IMR-90 (cell line): ENCODE measurements around the gene TMC7. TPM values are rescaled to one million over a fixed set of nuclear protein-coding genes. Genes with fewer than 3 reads are reported as not detected.

Source experiments
- CEBPB ChIP-seq: IDR thresholded peaks from 2 replicates; pipeline ENCODE4 v1.6.1; 2012; ENCODE audit warnings: low read depth, low read length, improper control_type of control experiment
- CHD1 ChIP-seq: IDR thresholded peaks from 2 replicates; pipeline ENCODE4 v1.6.1; 2012; ENCODE audit warnings: low read depth, low read length, improper control_type of control experiment
- polyA plus RNA-seq, 3 experiments: library from polyadenylated mRNA; depleted of rRNA; stranded (reverse); fragments of >200 nt; gene quantifications; 2 replicates each; pipeline ENCODE4 v1.2.3, GENCODE V29; 2012; ENCODE audit warnings: low replicate concordance in 1 of 3
- total RNA-seq: library from RNA; depleted of rRNA; stranded (reverse); fragments of >200 nt; gene quantifications from 2 replicates; pipeline ENCODE4 v1.2.3, GENCODE V29; 2012
- TF ChIP-seq, protein P1 (sequence below): fragments of 150-350 bp; IDR thresholded peaks from 2 replicates; pipeline ENCODE4 v1.6.1; 2016; ENCODE audit warnings: low read depth, mild to moderate bottlenecking, low read length, moderate library complexity, borderline replicate concordance

Gene TMC7
- total and polyA plus RNA-seq, 2 of the 4 experiments (the other 2 are of a cell fraction): 0.27 to 0.36 TPM

DNA sequence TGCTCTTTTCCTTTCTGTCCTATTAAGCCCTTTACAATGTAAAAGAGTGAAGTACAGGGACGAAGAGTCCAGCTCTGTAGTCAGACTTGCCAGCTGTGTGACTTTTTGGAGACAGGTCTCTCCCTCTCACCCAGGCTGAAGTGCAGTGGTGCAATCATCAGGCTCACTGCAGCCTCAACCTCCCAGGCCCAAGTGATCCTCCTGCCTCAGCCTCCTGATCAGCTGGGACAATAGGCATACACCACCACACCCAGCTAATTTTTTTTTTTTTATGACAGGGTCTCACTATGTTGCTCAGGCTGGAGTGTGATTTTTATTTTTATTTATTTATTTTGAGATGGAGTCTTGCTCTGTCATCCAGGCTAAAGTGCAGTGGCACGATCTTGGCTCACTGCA is 122.9 kb downstream of the TMC7 start (continued):
- TF ChIP-seq, protein P1, sequence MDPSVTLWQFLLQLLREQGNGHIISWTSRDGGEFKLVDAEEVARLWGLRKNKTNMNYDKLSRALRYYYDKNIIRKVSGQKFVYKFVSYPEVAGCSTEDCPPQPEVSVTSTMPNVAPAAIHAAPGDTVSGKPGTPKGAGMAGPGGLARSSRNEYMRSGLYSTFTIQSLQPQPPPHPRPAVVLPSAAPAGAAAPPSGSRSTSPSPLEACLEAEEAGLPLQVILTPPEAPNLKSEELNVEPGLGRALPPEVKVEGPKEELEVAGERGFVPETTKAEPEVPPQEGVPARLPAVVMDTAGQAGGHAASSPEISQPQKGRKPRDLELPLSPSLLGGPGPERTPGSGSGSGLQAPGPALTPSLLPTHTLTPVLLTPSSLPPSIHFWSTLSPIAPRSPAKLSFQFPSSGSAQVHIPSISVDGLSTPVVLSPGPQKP: no peak
- no peak for TF ChIP-seq CHD1
- no peak for TF ChIP-seq CEBPB
